AG09309 (cell line): ENCODE data around the gene UTP3.

Experiments
- DNase-seq: peaks from one replicate; pipeline ENCODE4 v3.0.0-alpha.2; 2010; ENCODE audit warnings: low read depth
- H3K4me3 ChIP-seq: 2 replicates; pipeline ENCODE4 v1.5.1; 2011; ENCODE audit warnings: mild to moderate bottlenecking, low read depth, low read length, moderate library complexity; ENCODE audit not compliant: control insufficient read depth
- TF ChIP-seq, protein P1 (sequence below): IDR thresholded peaks from 2 replicates; pipeline ENCODE4 v1.5.1; 2011; ENCODE audit warnings: mild to moderate bottlenecking, low read depth, low read length, inconsistent platforms; ENCODE audit not compliant: insufficient read depth, control insufficient read depth; ENCODE audit errors: missing control alignments

The UTP3 gene

DNA sequence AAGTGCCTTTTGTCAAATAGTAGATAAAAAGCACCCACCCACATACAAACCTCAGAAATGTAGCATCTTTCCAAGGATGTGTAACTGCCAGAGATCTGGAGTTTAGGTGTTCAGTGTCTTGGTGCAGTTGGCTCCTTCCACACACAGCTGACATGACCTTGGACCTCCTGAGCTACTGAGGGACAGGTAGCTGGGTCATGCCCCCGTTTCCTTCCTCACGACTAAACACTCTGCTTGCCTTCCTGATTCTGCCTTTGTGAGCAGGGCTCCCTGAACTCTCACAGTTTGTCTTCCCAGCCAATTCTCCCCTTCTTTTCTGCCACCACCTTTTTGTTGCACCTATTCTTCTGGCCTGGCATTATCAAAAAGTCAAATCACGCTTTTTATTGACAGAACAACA is 23.3 kb downstream of the UTP3 start:
- TF ChIP-seq, protein P1, sequence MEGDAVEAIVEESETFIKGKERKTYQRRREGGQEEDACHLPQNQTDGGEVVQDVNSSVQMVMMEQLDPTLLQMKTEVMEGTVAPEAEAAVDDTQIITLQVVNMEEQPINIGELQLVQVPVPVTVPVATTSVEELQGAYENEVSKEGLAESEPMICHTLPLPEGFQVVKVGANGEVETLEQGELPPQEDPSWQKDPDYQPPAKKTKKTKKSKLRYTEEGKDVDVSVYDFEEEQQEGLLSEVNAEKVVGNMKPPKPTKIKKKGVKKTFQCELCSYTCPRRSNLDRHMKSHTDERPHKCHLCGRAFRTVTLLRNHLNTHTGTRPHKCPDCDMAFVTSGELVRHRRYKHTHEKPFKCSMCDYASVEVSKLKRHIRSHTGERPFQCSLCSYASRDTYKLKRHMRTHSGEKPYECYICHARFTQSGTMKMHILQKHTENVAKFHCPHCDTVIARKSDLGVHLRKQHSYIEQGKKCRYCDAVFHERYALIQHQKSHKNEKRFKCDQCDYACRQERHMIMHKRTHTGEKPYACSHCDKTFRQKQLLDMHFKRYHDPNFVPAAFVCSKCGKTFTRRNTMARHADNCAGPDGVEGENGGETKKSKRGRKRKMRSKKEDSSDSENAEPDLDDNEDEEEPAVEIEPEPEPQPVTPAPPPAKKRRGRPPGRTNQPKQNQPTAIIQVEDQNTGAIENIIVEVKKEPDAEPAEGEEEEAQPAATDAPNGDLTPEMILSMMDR = no peak
- no peak overlapping the region for H3K4me3 ChIP-seq
- no peak for DNase-seq

DNA sequence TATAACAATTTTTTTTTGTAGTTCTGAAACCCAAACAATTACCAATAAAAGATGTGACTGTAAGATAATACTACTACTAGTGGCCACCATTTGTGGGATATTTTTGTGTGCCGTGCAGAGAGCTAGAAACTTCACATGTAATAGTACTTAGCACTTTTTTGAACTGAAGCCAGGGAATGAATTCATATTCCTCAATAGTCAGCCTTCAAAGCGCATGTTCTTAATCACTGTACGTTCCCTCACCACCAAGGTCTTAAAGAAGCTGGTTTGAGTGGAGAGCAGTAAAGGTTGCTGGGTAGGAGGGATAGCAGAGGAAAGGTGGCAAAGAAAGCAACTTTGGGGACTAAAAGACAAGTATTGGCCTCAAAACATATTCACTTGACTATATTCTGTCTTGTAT is 23.8 kb downstream of the UTP3 start:
- no peak overlapping the region for H3K4me3 ChIP-seq
- TF ChIP-seq, protein P1 = no peak
- no peak for DNase-seq

DNA sequence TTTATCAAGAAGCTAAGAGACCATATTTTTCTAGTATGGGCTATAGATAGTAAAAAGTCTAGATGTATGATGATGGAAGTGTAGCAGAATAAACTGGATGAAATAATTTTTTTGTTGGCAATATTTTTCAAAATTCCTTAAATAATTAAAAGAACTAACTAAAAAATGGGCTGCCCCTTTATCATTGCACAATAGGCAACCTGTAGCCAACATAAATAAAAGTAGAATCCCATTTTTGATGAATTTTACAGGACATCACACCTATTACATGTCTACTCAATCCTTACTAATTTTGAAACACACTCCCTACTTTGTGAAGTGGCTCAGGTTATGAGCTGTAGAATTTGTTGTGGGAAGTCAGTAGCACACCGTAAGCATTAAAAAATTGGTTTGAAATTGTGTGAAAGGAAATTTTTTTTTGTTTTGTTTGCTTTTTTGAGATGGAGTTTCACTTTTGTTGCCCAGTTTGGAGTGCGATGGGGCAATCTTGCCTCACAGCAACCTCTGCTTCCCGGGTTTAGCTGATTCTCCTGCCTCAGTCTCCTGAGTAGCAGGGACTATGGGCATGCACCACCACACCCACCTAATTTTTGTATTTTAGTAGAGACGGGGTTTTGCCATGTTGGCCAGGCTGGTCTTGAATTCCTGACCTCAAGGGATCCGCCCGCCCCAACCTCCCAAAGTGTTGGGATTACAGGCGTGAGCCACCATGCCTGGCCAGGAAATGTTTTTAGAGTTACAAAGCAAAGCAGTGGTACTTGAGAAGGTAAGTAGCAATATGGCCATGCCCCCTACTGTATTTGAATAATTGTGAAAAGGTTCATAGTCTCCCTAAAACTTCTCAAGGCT is 24.5 kb downstream of the UTP3 start:
- no peak overlapping the region for H3K4me3 ChIP-seq
- TF ChIP-seq, protein P1 = no peak
- no peak for DNase-seq

DNA sequence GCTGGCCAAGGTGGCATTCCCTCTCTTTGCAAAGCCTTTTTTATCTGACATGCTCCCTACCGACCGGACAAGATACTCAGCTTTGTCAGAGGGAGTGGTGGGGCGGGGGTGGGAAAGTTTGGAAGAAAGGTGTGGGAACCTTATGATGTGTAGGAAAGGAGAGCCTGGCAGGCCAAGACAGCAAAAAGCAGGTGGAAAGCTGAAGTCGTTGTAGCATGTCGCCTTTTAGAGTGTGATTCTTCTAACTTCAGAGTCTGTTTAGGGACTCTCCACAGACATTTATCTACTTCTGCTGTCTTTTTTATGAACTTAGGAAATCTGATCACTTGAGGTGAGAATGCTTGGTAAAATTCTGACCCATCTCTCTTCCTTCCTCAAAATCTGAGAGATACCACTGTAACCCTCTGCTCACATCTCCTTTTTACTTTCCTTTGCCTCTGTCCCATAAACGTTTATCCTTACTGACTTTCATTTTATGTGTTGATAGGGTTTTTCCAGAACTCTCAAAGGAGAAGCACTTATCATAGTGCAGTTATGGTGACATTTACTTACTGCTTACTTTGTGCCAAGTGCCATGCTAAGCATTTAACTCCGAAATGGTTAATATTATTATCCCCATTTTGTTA is 25.2 kb downstream of the UTP3 start:
- H3K4me3 ChIP-seq = no peak overlapping the region
- DNase-seq = no peak

DNA sequence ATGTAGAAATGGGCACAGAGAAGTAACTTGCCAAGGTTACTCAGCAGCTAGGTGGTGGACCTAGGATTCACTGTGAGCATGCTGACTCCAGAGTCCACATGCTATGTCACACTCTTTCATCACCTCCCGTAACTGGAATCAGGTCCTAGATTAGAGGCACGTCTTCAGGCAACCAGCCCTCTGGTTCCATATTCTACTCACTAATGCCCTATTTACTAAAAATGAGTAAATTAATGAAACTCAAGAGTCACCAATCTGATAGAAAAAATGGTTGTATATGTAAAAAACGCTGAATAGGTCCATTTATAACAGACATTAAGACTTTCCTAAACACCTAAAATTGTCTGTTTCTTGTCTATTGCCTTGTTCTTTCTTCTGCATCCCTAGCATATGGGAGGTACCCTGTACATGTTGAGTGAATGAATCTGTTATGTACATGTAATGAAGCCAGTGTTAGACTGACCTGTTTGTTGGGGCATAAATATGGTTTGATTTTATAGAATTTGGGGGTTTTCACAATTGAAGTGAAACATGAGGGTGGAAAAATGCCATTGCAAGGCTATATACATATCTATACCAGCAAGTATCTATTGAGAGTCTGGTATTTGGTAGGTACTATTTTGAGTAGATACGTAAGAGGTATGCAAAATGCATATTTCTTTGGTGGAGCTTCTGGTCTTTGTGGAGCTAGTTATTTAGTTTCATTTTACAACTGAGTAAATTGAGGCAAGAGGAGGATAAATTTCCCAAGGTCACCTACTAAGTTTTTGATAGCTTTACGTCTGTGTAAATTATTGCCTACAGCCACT is 26.0 kb downstream of the UTP3 start:
- TF ChIP-seq, protein P1 = no peak
- H3K4me3 ChIP-seq = no peak overlapping the region
- DNase-seq = no peak

More for the DNA sequence above, 25.2 kb downstream of the UTP3 start:
- TF ChIP-seq, protein P1 = no peak

DNA sequence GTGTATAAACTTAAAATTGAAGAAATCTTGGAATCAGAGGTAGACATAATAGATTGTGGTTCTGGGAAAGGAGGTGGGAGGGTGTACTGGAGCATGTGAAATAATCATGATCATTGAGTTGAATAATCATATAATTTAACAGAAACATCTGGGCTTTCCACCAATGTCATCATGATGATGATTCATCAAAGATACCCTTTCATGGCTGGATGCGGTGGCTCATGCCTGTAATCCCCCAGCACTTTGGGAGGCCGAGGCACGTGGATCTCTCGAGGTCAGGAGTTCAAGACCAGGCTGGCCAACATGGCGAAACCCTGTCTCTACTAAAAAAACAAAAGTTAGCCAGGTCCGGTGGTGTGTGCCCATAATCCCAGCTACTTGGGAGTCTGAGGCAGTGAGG is 26.8 kb downstream of the UTP3 start:
- H3K4me3 ChIP-seq = no peak overlapping the region
- TF ChIP-seq, protein P1 = no peak
- no peak for DNase-seq
